GM19023 (cell line): ENCODE results near the gene MRPS5.
"Not testable (repeated sequence)": the region's sequence is repeated elsewhere in the genome, so short reads cannot be mapped to it uniquely, and the experiment has no call there.

Source experiments
- ATAC-seq: cut with Tn5 transposase; IDR thresholded peaks from one replicate; pipeline ENCODE4 v1.9.1; 2021; ENCODE audit warnings: mild to moderate bottlenecking, moderate library complexity; ENCODE audit not compliant: unreplicated experiment

The MRPS5 gene

GRCh38 chr2:95048825-95049682 is 72.6 kb downstream of the MRPS5 start:
- no peak for ATAC-seq

- no peak for ATAC-seq
Measured at GRCh38 chr2:95047629-95048510, 73.7 kb downstream of the MRPS5 start.

- no peak for ATAC-seq
Measured at GRCh38 chr2:95046371-95047112, 75.1 kb downstream of the MRPS5 start.

- ATAC-seq, result no peak
Measured at GRCh38 chr2:95044601-95045000, 77.0 kb downstream of the MRPS5 start.

- peak; percentile 47 for ATAC-seq
Measured at GRCh38 chr2:95043300-95044093, 78.1 kb downstream of the MRPS5 start.

- no peak for ATAC-seq
Measured at GRCh38 chr2:95042472-95043271, 78.9 kb downstream of the MRPS5 start.

GRCh38 chr2:95041824-95042442 is 79.7 kb downstream of the MRPS5 start:
- ATAC-seq, result peak; percentile 43

- ATAC-seq, result no peak
Measured at GRCh38 chr2:95041060-95041823, 80.4 kb downstream of the MRPS5 start.

GRCh38 chr2:95040426-95040825 is 81.2 kb downstream of the MRPS5 start:
- no peak for ATAC-seq

- ATAC-seq, result no peak
Measured at GRCh38 chr2:95039978-95040377, 81.6 kb downstream of the MRPS5 start.

GRCh38 chr2:95039363-95039762 is 82.2 kb downstream of the MRPS5 start:
- no peak for ATAC-seq

- ATAC-seq, result no peak
Measured at GRCh38 chr2:95038635-95039298, 82.8 kb downstream of the MRPS5 start.

GRCh38 chr2:95037841-95038585 is 83.6 kb downstream of the MRPS5 start:
- not testable (repeated sequence) for ATAC-seq

- ATAC-seq, result no peak
Measured at GRCh38 chr2:95037384-95037839, 84.2 kb downstream of the MRPS5 start.

GRCh38 chr2:95036596-95037383 is 84.8 kb downstream of the MRPS5 start:
- no peak for ATAC-seq
